ENCODE data around the gene ZNF559.

ZNF559 gene

DNA sequence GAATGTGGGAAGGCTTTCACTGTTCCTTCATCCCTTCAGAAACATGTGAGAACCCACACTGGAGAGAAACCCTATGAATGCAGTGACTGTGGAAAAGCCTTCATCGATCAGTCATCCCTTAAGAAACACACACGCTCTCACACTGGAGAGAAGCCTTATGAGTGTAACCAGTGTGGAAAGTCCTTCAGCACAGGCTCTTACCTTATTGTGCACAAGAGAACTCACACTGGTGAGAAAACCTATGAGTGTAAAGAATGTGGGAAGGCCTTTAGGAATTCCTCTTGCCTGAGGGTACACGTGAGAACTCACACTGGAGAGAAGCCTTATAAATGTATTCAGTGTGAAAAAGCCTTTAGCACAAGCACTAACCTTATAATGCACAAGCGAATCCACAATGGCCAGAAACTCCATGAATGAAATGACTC lies 57.4 kb downstream of the ZNF559 start:
- H3K27ac ChIP-seq = no peak overlapping the region
- ChIA-PET POLR2A (ENCODE audit: low non-redundant PET) (no interaction called here), CTCF (no interaction called here)
- DNase-seq (ENCODE audit: low spot score) = no peak
- TF ChIP-seq, protein P1, sequence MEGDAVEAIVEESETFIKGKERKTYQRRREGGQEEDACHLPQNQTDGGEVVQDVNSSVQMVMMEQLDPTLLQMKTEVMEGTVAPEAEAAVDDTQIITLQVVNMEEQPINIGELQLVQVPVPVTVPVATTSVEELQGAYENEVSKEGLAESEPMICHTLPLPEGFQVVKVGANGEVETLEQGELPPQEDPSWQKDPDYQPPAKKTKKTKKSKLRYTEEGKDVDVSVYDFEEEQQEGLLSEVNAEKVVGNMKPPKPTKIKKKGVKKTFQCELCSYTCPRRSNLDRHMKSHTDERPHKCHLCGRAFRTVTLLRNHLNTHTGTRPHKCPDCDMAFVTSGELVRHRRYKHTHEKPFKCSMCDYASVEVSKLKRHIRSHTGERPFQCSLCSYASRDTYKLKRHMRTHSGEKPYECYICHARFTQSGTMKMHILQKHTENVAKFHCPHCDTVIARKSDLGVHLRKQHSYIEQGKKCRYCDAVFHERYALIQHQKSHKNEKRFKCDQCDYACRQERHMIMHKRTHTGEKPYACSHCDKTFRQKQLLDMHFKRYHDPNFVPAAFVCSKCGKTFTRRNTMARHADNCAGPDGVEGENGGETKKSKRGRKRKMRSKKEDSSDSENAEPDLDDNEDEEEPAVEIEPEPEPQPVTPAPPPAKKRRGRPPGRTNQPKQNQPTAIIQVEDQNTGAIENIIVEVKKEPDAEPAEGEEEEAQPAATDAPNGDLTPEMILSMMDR (conservative IDR thresholded peaks at IDR 0.05; ENCODE audit: low read depth) = no peak
